ENCODE measurements around the gene FOXL2. TPM values are rescaled to one million over a fixed set of nuclear protein-coding genes. Genes with fewer than 3 reads are reported as not detected.

FOXL2 gene
- total RNA-seq, 1 donor from 2014 or later, result 4.5 TPM

GRCh38 chr3:138945709-138946662, 951 bp downstream of the FOXL2 start:
- peaks cover 32% of the 10 kb centered on the region for H4K20me1 ChIP-seq (ENCODE audit: insufficient read depth, low read length)
- peaks cover 70% of the 10 kb centered on the region for H3K27me3 Mint-ChIP-seq (ENCODE audit: low read depth, unreplicated experiment)
- no peaks in the 10 kb centered on the region for H3K79me2 ChIP-seq (ENCODE audit: insufficient read depth, low read length)
- H3K4me2 ChIP-seq (ENCODE audit: low read length), result peak overlapping the region; percentile 81
- no peak overlapping the region for H3K27ac Mint-ChIP-seq (ENCODE audit: unreplicated experiment)
- no peak overlapping the region for H3K27ac ChIP-seq (ENCODE audit: low read depth, low read length)
- peak; percentile 99 for TF ChIP-seq EZH2 (IDR thresholded peaks at IDR 0.05; ENCODE audit: insufficient read depth, low read length)
- TF ChIP-seq, protein P1, sequence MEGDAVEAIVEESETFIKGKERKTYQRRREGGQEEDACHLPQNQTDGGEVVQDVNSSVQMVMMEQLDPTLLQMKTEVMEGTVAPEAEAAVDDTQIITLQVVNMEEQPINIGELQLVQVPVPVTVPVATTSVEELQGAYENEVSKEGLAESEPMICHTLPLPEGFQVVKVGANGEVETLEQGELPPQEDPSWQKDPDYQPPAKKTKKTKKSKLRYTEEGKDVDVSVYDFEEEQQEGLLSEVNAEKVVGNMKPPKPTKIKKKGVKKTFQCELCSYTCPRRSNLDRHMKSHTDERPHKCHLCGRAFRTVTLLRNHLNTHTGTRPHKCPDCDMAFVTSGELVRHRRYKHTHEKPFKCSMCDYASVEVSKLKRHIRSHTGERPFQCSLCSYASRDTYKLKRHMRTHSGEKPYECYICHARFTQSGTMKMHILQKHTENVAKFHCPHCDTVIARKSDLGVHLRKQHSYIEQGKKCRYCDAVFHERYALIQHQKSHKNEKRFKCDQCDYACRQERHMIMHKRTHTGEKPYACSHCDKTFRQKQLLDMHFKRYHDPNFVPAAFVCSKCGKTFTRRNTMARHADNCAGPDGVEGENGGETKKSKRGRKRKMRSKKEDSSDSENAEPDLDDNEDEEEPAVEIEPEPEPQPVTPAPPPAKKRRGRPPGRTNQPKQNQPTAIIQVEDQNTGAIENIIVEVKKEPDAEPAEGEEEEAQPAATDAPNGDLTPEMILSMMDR (IDR thresholded peaks at IDR 0.05; ENCODE audit: insufficient read depth, low read depth, low read length), result no peak
- H3K4me3 ChIP-seq (ENCODE audit: insufficient read depth, low read depth, low read length), result peak overlapping the region; percentile 39
- FAIRE-seq, result no peak
- H3K36me3 ChIP-seq (ENCODE audit: insufficient read depth, low read length), result no peaks in the 10 kb centered on the region
- peaks cover 19% of the 10 kb centered on the region for H3K4me1 Mint-ChIP-seq (ENCODE audit: low read depth, unreplicated experiment)
- no peaks in the 10 kb centered on the region for H3K9me3 ChIP-seq (ENCODE audit: insufficient read depth, low read depth, low read length)
- peak overlapping the region; percentile 70 for H2AFZ ChIP-seq (ENCODE audit: low read depth, low read length)
- peaks cover 4% of the 10 kb centered on the region for H3K36me3 Mint-ChIP-seq (ENCODE audit: low read depth, unreplicated experiment)
- H3K9ac ChIP-seq (ENCODE audit: low read length), result no peak overlapping the region
- peaks cover 8% of the 10 kb centered on the region for H3K9me3 Mint-ChIP-seq (ENCODE audit: unreplicated experiment)
- peak overlapping the region; percentile 86 for H3K4me3 Mint-ChIP-seq (ENCODE audit: unreplicated experiment)
- peaks cover 25% of the 10 kb centered on the region for H3K4me1 ChIP-seq (ENCODE audit: insufficient read depth, low read length)
- peaks cover 93% of the 10 kb centered on the region for H3K27me3 ChIP-seq (ENCODE audit: insufficient read depth, low read length)
- DNase-seq (ENCODE audit: low read depth), result no peak

DNA sequence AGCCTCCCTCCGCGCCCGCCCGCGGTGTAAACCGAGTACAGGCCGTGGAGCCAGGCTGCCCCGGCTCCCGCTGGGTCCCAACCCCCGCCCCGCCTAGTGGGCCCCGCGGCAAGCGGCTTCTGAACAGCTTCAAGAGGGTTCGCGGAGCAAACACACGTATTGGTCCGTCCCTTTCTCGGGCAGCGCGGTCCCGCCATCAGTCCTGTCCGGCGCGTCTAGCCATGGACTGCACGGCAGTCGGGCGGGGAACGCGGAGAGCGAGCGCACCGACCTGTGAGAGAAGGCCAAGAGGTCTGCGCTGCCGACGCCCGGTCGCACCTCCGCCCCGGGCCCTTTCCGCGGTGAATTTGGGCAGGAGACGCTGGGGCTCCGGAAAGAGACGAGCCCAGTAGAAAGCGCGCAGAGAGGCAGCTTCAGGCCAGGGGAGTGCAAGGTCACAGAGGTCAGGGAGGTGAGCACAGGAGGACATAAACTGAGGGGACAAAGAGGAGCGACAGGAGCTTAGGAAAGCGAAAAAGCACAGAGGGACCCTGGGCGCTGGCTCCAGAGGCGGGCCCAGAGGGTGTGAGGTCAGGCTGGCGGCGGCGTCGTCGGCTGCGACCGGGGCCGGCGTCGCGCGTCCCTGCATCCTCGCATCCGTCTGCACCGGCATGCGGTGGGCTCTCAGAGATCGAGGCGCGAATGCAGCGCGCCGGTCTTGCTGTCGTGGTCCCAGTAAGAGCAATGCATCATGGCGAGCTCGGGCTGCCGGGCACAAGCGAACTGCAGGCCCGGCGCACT, 1.8 kb downstream of the FOXL2 start:
- no peak overlapping the region for H3K4me3 ChIP-seq (ENCODE audit: insufficient read depth, low read depth, low read length)
- Mint-ChIP-seq H3K36me3 (ENCODE audit: low read depth, unreplicated experiment) (peaks cover 4% of the 10 kb centered on the region), H3K9me3 (ENCODE audit: unreplicated experiment) (peaks cover 8% of the 10 kb centered on the region), H3K4me1 (ENCODE audit: low read depth, unreplicated experiment) (peaks cover 19% of the 10 kb centered on the region), H3K27ac (ENCODE audit: unreplicated experiment) (peak overlapping the region; percentile 88), H3K27me3 (ENCODE audit: low read depth, unreplicated experiment) (peaks cover 71% of the 10 kb centered on the region), H3K4me3 (ENCODE audit: unreplicated experiment) (peak overlapping the region; percentile 86)
- H3K36me3 ChIP-seq (ENCODE audit: insufficient read depth, low read length), result no peaks in the 10 kb centered on the region
- DNase-seq (ENCODE audit: low read depth) (no peak), FAIRE-seq (no peak)
- TF ChIP-seq EZH2 (IDR thresholded peaks at IDR 0.05; ENCODE audit: insufficient read depth, low read length), result peak; percentile 99
- TF ChIP-seq, protein P1 (IDR thresholded peaks at IDR 0.05; ENCODE audit: insufficient read depth, low read depth, low read length), result no peak
- H3K9ac ChIP-seq (ENCODE audit: low read length), result no peak overlapping the region
- H3K4me2 ChIP-seq (ENCODE audit: low read length), result peak overlapping the region; percentile 35
- peak overlapping the region; percentile 47 for H2AFZ ChIP-seq (ENCODE audit: low read depth, low read length)
- H3K9me3 ChIP-seq (ENCODE audit: insufficient read depth, low read depth, low read length), result no peaks in the 10 kb centered on the region
- H3K27me3 ChIP-seq (ENCODE audit: insufficient read depth, low read length), result peaks cover 94% of the 10 kb centered on the region
- peaks cover 35% of the 10 kb centered on the region for H4K20me1 ChIP-seq (ENCODE audit: insufficient read depth, low read length)
- peaks cover 21% of the 10 kb centered on the region for H3K4me1 ChIP-seq (ENCODE audit: insufficient read depth, low read length)
- no peak overlapping the region for H3K27ac ChIP-seq (ENCODE audit: low read depth, low read length)
- H3K79me2 ChIP-seq (ENCODE audit: insufficient read depth, low read length), result no peaks in the 10 kb centered on the region

All from astrocyte (in vitro differentiated cells and primary cell).